Stomach smooth muscle (tissue), 2 donors: Measurements from ENCODE around the gene C19orf47.

Experiments
- H3K27ac ChIP-seq: one replicate; pipeline ENCODE4 v1.7.0; 2013; ENCODE audit warnings: mild to moderate bottlenecking, low read length, inconsistent platforms
- H3K27me3 ChIP-seq, 2 donors: one replicate each; pipeline ENCODE4 v1.7.0; 2013; ENCODE audit warnings: low read length in 2 of 2; ENCODE audit not compliant: insufficient read depth in 2 of 2, control insufficient read depth in 1 of 2
- H3K36me3 ChIP-seq, 2 donors: one replicate each; pipeline ENCODE4 v1.7.0; 2013; ENCODE audit warnings: low read length in 2 of 2; ENCODE audit not compliant: control insufficient read depth in 2 of 2, insufficient read depth in 2 of 2
- H3K4me1 ChIP-seq: one replicate; pipeline ENCODE4 v1.7.0; 2013; ENCODE audit warnings: low read length; ENCODE audit not compliant: control insufficient read depth, insufficient read depth
- H3K4me3 ChIP-seq, 2 donors: one replicate each; pipeline ENCODE4 v1.7.0; 2013; ENCODE audit warnings: low read length in 2 of 2
- H3K9ac ChIP-seq, 2 donors: one replicate each; pipeline ENCODE4 v1.7.0; 2013; ENCODE audit warnings: low read length in 2 of 2, mild to moderate bottlenecking in 1 of 2
- H3K9me3 ChIP-seq, 2 donors: one replicate each; pipeline ENCODE4 v1.7.0; 2013; ENCODE audit warnings: low read length in 2 of 2; ENCODE audit not compliant: control insufficient read depth in 2 of 2
- donor health status: healthy.
- donor health status: Pancreatic carcinoma.

Gene C19orf47

DNA sequence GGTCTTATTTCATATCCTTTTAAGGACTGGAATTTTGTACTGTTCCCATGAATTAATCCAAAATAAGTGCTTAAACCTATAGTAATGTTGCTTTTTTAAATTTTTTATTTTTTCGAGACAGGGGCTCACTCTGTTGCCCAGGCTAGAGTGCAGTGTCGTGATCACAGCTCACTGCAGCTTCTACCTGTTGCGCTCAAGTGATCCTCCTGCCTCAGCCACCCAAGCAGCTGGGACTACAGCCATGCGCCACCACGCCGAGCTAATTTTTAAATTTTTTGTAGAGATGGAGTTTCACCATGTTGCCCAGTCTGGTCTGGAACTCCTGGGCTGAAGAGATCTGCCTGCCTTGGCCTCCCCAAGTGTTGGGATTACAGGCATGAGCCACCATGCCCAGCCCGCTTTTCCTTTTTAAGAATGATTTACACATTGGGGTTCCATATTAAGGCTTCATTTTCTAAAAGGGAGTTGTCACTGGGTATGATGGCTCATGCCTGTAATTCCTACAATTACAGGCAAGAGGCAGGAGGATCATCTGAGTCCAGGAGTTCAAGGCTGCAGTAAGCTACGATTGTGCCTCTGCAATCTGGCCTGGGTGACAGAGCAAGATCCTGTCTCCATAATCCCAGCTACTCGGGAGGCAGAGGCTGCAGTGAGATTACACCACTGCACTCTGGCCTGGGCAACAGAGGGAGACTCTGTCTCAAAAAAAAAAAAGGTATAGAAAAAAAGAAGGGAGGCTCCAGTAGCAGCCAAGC is 34.8 kb downstream of the C19orf47 start:
- H3K27ac ChIP-seq: no peak overlapping the region
- H3K9me3 ChIP-seq: no peaks in the 10 kb centered on the region
- H3K27me3 ChIP-seq: no peaks in the 10 kb centered on the region
- H3K4me3 ChIP-seq: no peak overlapping the region
- H3K9ac ChIP-seq: no peak overlapping the region
- H3K4me1 ChIP-seq: no peaks in the 10 kb centered on the region
- H3K36me3 ChIP-seq: peaks cover 0 to 3% of the 10 kb centered on the region in 2 donors

DNA sequence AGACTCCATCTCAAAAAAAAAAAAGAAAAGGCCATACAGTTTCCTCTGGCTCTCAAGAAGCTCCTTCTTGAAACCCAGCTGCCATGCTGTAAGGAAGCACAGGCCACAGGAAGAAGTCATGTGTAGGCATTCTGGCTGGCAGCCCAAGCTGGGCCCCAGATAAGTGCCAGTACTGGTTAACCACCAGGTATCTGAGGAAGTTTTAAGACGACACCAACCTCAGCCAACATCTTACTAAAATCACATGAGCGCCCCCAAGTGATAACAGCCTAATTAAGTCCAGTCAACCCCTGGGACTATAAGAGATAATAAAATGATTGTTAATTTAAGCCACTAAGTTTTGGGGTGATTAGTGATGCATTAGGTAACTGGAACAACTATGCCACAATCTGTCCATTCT is 35.7 kb downstream of the C19orf47 start:
- H3K9ac ChIP-seq: no peak overlapping the region
- peaks cover 0 to 3% of the 10 kb centered on the region in 2 donors for H3K36me3 ChIP-seq
- H3K27me3 ChIP-seq: no peaks in the 10 kb centered on the region
- no peak overlapping the region for H3K4me3 ChIP-seq
- H3K9me3 ChIP-seq: no peaks in the 10 kb centered on the region
- no peaks in the 10 kb centered on the region for H3K4me1 ChIP-seq
- H3K27ac ChIP-seq: no peak overlapping the region

DNA sequence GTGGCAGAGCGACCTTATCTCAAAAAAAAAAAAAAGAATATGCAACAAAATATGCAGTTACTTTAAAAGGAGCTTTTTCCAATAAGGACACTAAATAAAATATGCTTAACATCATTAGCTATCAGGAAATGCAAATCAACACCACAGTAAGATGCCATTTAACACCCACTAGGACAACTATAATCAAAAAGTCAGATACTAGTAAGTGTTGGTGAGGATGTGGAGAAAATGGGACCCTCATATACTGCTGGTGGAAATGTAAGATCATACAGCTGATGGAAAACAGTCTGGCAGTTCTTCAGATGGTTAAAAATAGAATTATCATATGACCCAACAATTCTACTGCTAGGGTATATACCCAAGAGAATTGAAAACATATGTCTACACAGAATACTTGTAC is 38.5 kb downstream of the C19orf47 start:
- no peak overlapping the region for H3K27ac ChIP-seq
- no peak overlapping the region for H3K4me3 ChIP-seq
- no peaks in the 10 kb centered on the region for H3K27me3 ChIP-seq
- no peak overlapping the region for H3K9ac ChIP-seq
- no peaks in the 10 kb centered on the region for H3K4me1 ChIP-seq
- H3K9me3 ChIP-seq: no peaks in the 10 kb centered on the region
- no peaks in the 10 kb centered on the region for H3K36me3 ChIP-seq

DNA sequence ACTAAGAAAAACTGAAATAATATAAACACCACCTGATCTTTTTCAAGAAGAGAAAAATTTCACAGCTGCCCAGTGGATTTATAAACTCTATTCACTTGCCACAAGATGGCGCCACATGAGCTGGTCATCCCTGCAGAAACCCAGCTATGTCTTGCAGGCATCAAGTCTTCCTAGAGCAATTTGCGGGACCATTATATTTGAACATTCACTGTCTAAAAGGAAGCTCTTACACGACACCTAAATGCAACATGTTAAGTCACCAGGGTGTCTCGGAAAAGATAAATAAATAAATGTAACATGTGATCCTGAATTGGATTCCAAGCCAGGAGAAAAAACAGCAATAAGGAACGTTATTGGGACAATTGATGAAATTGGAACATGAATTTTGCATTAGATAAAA is 42.8 kb downstream of the C19orf47 start:
- Histone ChIP-seq H3K4me3 (no peak overlapping the region), H3K9me3 (no peaks in the 10 kb centered on the region), H3K9ac (no peak overlapping the region), H3K36me3 (no peaks in the 10 kb centered on the region), H3K4me1 (no peaks in the 10 kb centered on the region), H3K27ac (no peak overlapping the region), H3K27me3 (no peaks in the 10 kb centered on the region)

DNA sequence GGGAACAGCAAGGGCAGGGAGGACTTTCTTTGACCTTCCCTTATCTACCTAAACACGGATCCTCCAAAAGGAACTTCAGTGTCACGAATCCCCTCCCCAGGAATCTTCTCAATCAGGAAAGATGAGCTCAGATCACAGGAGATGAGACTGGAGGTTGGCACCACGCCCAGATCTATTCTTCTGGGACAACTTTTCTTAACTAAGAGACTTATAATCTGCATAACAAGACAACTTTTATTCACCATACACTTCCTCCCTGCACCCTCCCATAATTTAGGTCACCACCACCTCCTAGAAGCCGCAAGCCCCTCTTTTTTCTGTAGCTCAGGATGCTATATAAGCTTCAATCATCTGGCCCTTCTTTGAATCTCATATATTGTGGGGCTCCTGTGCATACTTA is 43.9 kb downstream of the C19orf47 start:
- Histone ChIP-seq H3K9me3 (no peaks in the 10 kb centered on the region), H3K4me1 (no peaks in the 10 kb centered on the region), H3K27me3 (no peaks in the 10 kb centered on the region), H3K36me3 (no peaks in the 10 kb centered on the region), H3K4me3 (no peak overlapping the region), H3K27ac (no peak overlapping the region), H3K9ac (no peak overlapping the region)

DNA sequence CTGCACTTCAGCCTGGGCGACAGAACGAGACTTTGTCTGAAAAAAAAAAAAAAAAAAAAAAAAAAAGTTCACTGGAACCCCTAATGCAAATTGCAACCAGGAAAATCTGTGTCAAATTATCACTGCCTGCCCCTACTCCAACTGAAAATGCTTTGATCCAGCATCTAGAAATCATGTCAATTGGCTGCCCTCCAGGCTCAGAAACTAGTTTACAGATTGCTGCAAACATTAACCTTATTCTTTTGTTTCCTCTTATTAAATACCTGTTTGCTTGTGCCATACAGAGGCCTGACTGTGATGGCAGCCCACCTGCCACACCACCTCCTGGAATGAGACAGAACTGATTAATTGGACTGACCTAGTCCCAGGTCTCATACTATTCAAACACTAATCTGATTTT is 44.4 kb downstream of the C19orf47 start:
- Histone ChIP-seq H3K36me3 (no peaks in the 10 kb centered on the region), H3K4me1 (no peaks in the 10 kb centered on the region)

DNA sequence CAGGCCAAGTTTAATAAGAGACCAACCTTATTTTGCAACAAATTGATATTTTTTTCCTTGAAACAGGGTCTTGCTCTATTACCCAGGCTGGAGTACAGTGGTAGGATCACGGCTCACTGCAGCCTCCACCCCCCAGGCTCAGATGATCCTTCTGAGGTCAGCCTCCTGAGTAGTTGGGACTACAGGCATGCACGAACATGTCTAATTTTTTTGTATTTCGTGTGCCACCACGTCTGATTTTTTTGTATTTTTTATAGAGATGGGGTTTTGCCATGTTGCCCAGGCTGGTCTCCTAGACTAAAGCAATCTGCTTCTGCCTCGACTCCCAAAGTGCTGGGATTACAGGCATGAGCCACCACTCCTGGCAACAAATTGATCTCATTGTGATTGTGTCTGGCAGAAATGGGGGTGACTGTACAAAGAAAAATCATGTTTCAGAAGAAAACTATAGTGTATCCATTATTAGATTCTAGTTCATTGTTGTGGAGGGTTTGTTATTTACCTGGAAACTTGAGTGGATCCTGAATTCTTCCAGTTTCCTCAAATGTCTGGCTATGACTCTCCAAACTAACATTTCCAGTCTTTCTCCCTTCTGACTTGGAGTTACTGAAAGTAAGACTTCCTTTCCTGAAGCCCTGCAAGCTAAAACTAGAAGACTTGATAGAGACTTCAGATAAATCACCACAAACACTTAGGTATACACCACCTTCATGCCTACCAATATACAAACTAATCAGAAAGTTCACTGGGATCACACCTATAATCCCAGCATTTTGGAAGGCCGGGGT is 45.8 kb downstream of the C19orf47 start:
- no peaks in the 10 kb centered on the region for H3K27me3 ChIP-seq
- H3K9me3 ChIP-seq: no peaks in the 10 kb centered on the region
- H3K27ac ChIP-seq: no peak overlapping the region
- H3K4me3 ChIP-seq: no peak overlapping the region
- no peaks in the 10 kb centered on the region for H3K4me1 ChIP-seq
- no peaks in the 10 kb centered on the region for H3K36me3 ChIP-seq
- H3K9ac ChIP-seq: no peak overlapping the region

More for the DNA sequence above, 44.4 kb downstream of the C19orf47 start:
- H3K4me3 ChIP-seq: no peak overlapping the region
- H3K27me3 ChIP-seq: no peaks in the 10 kb centered on the region
- no peak overlapping the region for H3K9ac ChIP-seq
- no peaks in the 10 kb centered on the region for H3K9me3 ChIP-seq
- H3K27ac ChIP-seq: no peak overlapping the region

DNA sequence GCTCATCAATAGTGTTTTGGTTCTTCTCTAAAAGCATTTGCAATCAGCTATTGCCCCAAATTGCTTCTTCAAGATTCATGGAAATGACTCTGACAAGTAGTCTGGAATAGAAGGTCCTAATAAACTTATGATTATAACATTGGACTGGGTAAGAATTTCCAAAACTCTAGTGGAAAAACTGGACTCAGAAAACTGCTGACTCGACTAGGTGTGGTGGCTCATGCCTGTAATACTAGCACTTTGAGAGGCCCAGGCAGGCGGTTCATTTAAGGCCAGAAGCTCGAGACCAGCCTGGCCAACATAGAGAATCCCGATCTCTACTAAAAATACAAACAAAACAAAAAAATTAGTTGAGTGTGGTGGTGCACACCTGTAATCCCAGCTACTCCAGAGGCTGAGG is 47.5 kb downstream of the C19orf47 start:
- no peaks in the 10 kb centered on the region for H3K4me1 ChIP-seq
- H3K4me3 ChIP-seq: no peak overlapping the region
- no peaks in the 10 kb centered on the region for H3K27me3 ChIP-seq
- H3K9me3 ChIP-seq: no peaks in the 10 kb centered on the region
- H3K36me3 ChIP-seq: no peaks in the 10 kb centered on the region
- no peak overlapping the region for H3K9ac ChIP-seq
- H3K27ac ChIP-seq: no peak overlapping the region

DNA sequence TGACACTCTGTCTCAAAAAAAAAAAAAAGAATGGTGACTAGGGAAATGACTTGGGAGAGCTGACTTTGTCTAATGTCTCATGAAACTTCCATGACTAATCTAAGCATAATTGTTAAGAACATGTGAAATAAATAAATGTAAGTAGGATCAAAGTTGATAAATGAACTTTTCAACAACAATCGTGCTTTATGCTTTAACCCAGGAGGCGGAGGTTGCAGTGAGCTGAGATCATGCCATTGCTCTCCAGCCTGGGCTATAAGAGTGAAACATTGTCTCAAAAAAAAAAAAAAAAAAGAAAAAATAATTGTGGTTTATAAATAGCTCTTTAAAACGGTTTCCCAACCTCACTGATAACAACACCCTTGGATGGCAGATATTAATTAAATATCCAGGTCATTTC is 50.2 kb downstream of the C19orf47 start:
- Histone ChIP-seq H3K9me3 (no peaks in the 10 kb centered on the region), H3K27me3 (no peaks in the 10 kb centered on the region), H3K4me1 (no peaks in the 10 kb centered on the region), H3K36me3 (peaks cover 0 to 2% of the 10 kb centered on the region in 2 donors), H3K4me3 (no peak overlapping the region), H3K9ac (no peak overlapping the region), H3K27ac (no peak overlapping the region)

DNA sequence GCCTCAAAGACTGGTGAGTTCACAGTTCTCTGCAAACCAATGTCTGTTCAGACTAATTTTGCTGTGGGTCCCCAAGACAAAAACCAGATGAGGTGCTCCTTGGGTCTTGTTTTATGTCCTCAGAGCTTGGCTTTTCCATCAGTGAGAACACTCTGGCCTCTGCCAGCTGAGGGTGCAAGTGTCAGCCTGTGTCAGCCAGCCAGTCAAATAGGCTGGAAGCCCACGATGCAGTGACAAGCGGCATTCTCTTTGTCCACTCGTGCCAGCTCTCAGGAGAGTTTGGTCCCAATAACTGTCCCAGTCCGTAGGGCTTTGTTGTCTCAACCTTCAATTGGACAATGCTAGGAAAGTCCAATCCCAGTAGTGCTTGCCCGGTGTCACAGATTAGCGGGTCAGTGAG is 53.6 kb downstream of the C19orf47 start:
- no peaks in the 10 kb centered on the region for H3K4me1 ChIP-seq
- no peak overlapping the region for H3K4me3 ChIP-seq
- H3K27ac ChIP-seq: no peak overlapping the region
- H3K36me3 ChIP-seq: peaks cover 0 to 2% of the 10 kb centered on the region in 2 donors
- H3K9ac ChIP-seq: no peak overlapping the region
- no peaks in the 10 kb centered on the region for H3K27me3 ChIP-seq
- no peaks in the 10 kb centered on the region for H3K9me3 ChIP-seq

DNA sequence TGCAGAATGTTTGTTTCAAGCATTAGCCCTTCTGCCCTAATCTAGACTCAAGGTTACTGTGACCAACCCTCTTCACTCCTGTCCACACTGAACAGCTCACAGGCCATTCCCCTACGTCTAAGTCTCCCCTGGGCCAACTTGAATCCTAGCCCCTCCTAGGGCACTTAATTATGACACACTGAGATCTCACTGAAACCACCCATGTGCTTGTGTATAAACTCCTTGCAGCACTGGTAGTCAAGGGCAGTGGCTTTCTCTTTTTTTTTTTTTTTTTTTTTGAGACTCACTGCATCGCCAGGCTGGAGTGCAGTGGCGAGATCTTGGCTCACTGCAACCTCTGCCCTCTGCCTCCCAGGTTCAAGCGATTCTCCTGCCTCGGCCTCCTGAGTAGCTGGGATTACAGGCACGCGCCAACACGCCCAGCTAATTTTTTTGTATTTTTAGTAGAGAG is 61.2 kb downstream of the C19orf47 start:
- no peak overlapping the region for H3K9ac ChIP-seq
- H3K9me3 ChIP-seq: no peaks in the 10 kb centered on the region
- H3K27ac ChIP-seq: no peak overlapping the region
- H3K4me1 ChIP-seq: peaks cover 27% of the 10 kb centered on the region
- H3K4me3 ChIP-seq: no peak overlapping the region
- H3K27me3 ChIP-seq: no peaks in the 10 kb centered on the region
- H3K36me3 ChIP-seq: peaks cover 0 to 4% of the 10 kb centered on the region in 2 donors
